Amygdala (tissue), 56 donors: Measurements from ENCODE around the gene IBTK.
"Not testable (repeated sequence)": the region's sequence is repeated elsewhere in the genome, so short reads cannot be mapped to it uniquely, and the experiment has no call there.

Experiments used
- DNase-seq, 56 donors: peaks; one replicate each; lab custom pipeline; 2025; lab: John Stamatoyannopoulos, UW

The IBTK gene

DNA sequence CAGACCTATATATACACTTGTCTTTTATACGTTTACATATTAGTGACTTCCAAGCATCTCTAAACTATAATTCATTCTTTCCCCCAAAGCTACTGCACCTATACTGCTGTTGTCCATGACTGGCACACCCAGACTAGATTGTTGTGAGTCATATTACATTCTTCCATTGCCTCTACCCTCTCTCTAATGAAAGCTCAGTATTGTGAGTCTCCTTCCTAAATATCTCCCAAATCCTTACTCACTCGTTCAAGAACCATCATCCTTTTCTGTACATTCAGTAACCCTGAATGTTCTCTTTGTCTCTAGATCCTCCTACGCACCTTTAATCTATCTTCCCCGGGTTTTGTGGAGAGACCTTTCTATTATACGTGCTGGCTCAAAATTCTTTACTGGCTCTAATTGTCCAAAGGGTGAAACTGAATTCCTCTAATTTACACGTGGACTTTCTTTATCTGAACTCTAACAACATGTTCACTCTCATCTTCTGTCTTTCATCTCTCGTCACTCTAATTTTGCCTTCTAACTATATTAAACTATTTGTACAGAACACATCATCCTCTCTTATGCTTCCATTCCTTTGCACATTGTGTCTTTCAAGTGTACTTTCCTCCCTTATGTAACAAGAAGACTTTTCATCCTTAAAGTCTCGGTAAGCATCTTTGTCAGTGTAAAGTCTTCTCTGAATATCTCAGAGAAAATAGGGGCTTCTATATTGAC is 109.3 kb downstream of the IBTK start:
- DNase-seq: no peak

DNA sequence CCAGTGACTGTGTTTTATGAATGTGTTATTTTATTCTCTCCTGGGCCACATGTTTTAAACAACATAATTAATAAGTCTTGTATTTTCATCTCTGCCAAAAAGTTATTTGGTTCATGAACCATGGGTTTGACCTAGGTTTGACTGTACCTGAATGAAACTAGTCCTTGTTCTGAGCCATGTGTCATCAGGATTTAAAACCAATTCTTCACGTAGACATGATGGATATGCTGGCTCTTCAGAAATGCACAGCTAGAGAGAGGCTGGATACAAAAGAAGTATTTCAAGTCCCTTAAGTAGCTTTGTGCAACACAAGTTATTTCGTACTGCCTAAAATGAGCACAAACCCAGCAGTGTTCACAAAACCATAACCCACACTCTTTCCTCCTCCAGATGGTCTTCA is 116.1 kb downstream of the IBTK start:
- no peak for DNase-seq

DNA sequence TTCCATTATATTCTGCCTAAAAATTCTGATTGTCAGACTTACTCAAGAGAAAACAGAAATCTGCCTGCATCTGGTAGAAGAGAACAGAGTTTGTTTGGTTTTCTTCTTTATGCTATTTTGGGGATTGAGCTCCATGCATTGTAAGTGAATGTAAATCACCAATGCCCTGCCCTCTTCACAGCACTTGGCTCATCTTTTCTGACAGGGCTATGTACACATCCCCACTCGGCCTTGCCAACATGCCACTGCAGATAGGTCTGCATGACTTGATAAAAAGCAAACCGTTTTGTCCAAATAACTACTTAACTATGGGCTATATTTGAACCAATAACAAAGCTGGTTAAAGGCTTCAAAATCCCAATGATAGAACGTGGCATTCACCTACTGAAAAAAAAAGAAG is 117.7 kb downstream of the IBTK start:
- DNase-seq: no peak

DNA sequence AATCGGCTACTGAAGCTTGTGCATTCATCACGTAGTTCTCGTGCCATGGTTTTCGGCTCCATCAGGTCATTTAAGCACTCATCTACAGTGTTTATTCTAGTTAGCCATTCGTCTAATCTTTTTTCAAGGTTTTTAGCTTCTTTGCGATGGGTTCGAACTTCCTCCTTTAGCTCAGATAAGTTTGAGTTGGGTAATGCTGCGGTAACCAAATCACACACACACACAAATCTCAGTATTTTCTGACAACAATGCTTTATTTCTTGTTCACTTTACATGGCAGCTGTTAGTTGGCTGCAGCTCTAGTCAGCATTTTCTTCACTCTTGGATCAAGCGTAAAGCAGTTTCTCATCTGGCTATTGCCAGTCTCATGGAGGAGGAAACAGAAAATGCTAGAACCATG is 118.6 kb downstream of the IBTK start:
- DNase-seq: not testable (repeated sequence)

DNA sequence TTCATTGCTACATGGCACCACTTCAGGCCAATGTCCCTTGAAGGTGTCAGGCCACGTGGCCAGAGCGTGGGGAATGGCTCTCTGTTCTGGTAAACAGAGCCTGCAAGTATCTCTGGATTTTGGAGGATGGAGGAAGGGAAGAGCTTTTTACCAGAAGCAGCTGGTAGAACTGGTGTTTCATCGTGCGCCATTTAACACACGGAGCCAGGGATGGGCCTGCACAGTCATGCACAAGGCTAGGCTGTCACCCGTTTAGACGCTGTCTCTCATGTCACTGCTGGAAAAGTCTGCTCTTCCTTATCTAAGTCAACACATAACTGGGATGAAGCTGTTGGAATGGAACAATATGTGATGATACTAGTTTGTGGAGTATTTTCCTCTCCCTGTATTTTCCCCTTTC is 123.9 kb downstream of the IBTK start:
- no peak for DNase-seq
